Stimulated activated CD8-positive, alpha-beta memory T cell treated with anti-CD3 and anti-CD28 coated beads, Interleukin-4, amount 100 ng/mL, for 4 hours (primary cell): Measurements from ENCODE around the gene YPEL4.
"Not testable (repeated sequence)": the region's sequence is repeated elsewhere in the genome, so short reads cannot be mapped to it uniquely, and the experiment has no call there.

ENCODE experiments used
- DNase-seq, 2 donors: peaks; one replicate each; pipeline ENCODE4 v3.0.0-alpha.2; 2020; ENCODE audit warnings: low read depth in 2 of 2, low spot score in 1 of 2

The YPEL4 gene, protein sequence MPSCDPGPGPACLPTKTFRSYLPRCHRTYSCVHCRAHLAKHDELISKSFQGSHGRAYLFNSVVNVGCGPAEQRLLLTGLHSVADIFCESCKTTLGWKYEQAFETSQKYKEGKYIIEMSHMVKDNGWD

DNA sequence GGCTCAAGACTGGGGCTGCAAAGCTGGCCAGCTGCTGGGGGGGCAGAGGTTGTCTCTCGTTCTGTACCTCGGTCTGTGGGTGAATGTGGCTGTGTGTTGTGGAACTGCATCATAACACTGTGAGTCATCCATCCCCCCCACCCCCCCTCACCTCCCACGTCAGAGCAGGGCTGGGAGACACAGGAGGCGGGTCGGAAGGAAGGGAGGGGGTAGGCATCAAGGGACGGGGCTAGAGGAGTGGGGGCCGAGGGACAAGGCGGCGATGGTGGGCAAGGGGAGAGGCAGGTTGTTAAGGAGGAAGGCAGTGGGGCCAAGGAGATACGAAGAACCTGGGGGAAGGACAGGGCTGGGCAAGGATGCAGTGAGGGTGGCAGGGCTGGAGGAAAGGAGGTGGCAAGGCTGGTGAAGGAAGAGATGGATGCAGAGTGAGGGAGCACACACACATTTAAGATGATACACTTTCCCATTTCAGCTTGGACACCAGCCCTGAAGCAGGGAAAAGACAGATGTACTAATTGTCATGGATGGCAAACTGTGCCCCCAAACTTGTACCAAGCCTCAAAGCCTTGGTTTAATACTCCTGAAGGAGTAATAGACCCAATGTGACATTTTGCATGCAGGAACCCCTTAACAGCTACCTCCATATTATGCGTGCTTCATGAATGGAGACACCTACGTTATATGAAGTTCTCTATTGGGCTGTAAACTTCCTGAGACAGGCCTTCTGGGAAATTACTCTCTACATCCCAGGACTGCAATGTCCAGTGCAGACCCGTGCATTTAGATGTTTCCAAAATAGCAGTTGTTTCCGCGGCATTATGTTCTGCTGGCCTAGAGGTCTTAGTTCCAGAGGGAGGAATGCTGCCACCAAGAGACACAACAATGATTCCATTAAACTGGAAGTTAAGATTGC, at the start of gene YPEL4:
Gene YPEL4, minus strand, starts transcription at position 87 of the 913 bp plus-strand sequence. CDS start 2,805 bp downstream, outside the sequence.
- peak; percentile 33 to 51 for DNase-seq

DNA sequence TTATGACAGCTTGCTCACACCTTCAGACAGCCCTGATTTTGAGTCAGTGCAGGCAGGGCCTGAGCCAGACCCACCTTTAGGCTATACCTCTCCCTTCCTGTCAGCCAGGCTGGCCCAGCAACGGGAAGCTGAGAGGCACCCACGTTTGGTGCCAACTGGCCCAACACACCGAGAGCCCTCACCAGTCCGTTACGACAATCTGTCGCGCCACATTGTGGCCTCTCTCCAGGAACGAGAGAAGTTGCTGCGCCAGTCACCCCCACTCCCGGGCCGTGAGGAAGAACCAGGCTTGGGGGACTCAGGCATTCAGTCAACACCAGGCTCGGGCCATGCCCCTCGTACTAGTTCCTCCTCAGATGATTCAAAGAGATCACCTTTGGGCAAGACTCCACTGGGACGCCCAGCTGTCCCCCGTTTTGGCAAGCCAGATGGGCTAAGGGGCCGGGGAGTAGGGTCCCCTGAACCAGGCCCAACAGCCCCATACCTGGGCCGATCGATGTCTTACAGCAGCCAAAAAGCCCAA, 49.2 kb upstream of the YPEL4 start:
- DNase-seq: no peak

DNA sequence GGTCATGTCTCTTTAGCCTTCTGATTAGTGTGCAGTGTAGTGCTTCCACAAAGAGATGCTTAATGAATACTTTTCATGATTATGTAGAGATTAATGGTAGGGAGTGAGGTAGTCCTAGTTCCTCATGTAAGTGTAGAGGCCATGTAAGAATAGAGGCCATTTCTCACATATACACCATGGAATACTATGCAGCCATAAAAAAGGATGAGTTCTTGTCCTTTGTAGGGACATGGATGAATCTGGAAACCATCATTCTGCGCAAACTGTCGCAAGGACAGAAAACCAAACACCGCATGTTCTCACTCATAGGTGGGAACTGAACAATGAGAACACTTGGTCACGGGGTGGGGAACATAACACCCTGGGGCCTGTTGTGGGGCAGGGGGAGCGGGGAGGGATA, 40.8 kb upstream of the YPEL4 start:
- not testable (repeated sequence) for DNase-seq

DNA sequence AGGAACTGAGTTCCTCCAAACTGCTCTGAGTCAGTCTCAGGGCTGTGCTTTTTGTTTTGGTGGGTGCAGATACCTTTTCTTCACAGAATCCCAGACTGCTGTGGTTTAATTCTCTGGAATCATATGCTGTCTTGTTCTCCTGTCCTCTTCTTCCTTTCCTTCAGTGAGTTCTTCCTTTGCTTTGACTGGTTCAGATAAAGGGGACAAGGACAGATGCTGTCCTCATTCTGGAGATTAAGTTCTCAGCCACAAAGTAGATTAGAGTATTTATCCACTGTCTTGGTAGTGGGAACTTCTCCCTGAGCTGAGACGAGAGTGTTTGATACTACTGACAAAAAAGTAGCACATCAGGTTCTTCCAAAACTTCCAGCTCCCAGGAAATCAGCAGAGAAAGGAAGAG, 31.5 kb upstream of the YPEL4 start:
- DNase-seq: no peak

DNA sequence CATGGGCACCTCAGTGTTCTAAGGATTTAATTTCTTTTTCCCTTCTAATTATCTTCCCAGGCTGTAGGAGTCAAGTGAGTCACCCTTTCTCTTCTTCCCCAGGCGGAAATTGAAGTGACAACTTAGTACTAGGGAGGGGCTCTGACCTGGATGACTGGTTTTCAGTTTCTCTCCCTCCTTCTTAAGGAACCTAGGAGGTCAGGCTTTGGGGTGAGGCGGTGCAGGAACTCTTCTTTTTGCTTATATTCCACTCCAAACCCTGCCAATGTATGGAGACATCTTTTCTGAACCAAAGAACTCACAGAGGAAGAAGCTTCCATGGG, 30.8 kb upstream of the YPEL4 start:
- DNase-seq: no peak

DNA sequence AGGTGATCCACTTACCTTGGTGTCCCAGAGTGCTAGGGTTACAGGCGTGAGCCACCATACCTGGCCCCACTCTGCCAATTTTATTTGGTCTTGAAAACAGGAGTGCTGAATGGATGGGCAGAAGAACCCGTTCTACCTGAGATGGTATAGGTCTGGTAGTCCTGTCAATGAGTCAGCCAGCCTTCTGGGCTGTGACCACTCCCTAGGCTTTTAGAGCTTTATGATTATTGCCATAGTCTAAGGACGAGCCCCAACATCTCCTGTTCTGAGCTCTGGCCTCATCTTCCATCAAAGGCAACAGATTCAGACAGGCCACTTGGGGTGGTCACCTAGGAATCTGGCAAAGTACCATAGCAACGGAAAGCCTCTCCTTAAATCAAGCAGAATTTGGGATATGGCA, 29.7 kb upstream of the YPEL4 start:
- DNase-seq: no peak

DNA sequence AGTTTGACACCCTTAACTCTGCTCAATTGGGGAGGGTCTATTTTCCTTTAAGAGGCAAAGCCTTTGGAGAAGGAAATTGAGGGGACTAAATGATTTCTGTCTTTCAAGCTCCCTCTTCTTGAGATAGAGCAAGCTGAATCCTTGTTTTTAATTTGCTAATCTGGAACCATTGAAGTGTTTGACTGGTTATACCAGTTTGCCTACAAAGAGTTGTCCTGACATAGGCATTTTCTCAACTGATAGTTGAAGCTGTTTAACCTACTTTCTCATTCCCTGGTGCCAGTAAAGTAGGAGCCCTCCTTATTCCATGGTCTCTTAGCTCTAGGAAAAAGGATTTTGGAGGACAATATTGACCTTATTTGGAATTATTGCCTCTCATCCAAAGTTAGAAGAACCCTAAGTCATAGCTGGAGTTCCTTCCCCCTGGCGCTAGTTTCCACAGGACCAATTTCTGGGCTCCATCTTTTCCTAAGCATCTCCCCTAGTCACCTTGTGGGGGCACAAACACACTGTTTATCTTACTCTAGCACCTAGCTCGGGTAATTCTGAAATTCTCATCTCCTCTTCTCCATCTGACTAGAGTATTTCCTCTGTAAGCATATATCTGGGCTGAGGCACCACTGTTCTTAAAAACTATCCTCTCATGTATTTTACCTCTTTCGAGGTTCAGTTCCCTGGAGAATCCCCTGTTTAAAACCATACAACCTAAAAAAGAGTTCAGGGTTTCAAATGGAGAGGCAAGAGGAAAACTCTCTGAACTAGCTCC, 25.6 kb upstream of the YPEL4 start:
- DNase-seq: no peak

DNA sequence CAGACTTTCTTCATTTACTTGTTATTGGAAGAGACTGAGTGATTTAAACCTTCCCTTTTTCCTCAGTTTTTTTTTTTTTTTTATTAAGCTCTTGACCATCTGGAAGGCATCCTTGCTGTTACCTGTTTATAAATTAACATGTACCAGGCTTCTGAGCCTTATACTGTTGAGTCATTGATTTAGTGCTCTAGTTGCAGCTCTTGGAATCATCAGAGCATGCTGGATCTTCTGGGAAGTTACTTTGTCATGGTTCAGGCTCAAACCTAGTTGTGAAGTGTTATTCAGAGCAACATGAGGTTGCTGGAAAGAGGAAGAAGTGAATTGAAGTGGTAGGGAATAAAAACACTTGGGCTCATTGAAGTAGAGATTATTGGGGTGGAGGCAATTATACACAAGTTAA, 24.5 kb upstream of the YPEL4 start:
- no peak for DNase-seq

DNA sequence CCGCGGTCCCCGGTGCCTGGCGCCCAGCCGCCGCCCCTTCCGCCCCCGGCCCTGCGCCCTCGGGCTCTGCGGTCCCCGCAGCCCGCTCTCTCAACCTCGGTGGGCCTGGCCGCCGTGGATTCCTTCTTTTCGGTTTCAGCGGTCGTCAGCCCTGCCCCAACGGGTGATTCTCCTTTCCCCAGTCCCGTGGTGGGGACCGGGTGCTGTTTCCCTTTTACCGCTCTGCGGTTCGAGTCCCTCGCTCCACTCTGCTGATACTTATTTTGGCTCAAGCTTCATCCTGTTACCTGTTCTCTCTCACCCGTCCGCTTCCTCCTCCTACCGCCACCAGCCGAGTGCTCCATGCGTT, 18.7 kb upstream of the YPEL4 start:
- peak in 1 of 2 donors; percentile 13 for DNase-seq

DNA sequence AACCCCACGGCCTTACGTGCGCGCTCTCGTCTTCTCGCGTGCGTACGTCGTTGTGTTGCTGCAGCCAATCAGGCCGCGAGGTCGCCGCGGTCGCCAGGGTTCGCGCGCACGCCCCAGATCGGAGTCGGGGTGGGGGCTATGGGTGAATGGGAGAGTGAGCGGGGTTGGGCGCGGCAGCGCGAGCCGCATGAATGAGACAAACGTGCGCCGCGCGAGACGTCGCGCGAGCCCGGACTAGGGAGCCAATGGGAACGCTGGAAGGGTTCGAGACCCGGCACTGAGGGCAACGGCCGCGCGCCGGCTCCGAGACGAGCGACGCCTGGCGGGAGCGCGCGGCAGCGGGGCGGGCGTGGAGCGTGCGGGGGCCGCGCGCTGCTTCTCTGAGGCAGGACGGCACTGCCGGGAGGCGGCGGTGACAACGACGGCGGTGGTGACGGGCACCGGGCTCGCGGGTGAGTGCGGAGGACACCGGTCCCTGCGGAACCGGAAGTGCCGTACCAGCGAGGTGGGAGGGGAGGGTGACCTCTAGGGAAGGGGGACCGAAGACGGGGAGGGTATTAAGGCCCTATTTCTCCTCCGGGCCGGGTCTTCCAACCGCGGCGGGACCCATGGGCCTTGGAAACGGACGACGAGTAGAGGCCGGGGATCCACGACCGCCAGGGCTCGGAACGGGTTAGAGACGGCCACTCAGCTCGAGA, 18.2 kb upstream of the YPEL4 start, which contains the start of gene ZDHHC5:
Gene ZDHHC5, plus strand, starts transcription at position 379 of the 698 bp plus-strand sequence. CDS start 4,977 bp downstream, outside the sequence.
- DNase-seq: peak; percentile 97 to 100

DNA sequence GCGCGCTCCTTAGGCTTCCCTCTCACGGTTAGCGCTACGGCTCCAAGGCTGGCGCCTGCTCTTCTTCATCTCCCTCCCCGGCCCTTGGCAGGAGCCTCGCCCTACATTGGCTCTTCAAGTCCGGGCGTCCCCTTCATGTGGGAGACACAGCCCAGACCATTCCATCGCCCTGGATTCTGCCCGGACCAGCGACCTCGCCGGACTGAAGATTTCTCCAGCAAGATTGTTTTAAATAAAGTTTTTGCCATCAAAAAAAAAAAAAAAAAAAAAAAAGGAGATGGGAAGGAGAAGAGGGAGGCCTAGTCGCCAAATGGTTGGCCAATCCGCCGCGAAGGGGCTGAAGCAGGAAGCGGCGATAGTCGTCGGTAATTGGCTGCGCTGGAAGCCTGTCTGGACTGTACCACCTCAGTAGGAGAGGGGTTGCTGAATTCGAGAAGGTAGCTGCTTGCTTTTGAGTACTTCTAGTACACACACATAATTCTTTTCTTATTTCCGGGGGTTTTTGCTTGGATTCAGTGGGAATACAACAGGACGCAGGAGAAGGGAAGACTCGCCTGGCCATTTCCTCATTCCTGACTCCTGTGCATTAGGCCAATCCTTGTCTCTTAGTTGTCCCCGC, 17.5 kb upstream of the YPEL4 start:
- DNase-seq: peak; percentile 86 to 89

DNA sequence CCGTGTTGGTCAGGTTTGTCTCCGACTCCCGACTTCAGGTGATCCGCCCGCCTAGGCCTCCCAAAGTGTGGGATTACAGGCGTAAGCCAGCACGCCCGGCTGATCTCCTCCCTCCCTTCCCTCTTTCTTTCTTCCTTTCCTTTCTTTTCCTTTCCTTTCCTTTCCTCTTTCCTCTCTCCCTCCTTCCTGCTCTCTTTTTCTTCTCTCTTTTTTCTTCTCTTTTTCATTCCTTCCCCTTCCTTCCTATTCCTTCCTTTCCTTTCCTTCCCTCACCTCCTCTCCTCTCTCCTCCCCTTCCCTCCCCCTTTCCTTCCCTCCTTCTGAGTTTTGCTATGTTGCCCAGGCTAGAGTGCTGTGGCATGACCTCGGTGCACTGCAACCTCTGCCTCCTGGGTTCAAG, 14.3 kb upstream of the YPEL4 start:
- no peak for DNase-seq

DNA sequence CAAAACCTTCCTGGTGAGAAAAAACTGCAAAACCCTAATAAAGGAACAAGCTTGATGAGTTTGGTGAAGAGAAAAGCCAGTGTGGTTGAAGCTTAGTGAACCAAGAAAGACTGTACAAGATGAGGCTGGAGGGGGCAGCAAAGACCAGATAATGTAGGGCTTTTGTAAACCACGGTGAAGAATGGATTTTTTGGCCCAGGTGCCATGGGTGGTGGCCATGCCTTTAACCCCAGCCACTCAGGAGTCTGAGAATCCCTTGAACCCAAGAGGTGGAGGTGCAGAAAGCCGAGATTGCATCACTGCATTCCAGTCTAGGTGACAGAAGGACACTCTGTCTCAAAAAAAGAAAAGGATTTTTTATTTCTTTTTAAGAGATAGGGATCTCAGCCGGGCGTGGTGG, 13.2 kb upstream of the YPEL4 start:
- no peak for DNase-seq

DNA sequence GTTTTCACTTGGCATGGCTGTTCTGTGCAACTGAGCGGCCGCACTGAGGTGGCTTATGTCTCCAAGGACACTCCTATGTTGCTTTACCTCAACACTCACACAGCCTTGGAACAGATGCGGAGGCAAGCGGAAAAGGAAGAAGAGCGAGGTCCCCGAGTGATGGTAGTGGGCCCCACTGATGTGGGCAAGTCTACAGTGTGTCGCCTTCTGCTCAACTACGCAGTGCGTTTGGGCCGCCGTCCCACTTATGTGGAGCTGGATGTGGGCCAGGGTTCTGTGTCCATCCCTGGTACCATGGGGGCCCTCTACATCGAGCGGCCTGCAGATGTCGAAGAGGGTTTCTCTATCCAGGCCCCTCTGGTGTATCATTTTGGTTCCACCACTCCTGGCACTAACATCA, 10.0 kb upstream of the YPEL4 start:
- no peak for DNase-seq

DNA sequence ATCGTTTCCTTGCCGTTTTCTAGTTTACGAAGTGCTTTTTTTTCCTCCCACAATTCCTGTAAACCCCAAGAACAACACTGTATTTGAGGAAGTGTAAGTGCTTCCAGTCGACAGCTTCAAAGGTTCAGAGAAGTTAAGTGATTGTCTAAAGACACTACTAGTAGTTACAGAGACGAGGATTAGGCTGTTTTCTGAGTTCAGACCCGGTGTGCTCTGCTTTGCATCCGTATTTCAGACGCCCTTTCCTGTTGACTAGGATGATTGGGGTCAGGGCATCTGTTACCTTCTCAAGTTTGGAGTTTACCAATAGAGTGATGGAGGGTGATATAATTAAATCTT, 8.3 kb upstream of the YPEL4 start:
- no peak for DNase-seq

DNA sequence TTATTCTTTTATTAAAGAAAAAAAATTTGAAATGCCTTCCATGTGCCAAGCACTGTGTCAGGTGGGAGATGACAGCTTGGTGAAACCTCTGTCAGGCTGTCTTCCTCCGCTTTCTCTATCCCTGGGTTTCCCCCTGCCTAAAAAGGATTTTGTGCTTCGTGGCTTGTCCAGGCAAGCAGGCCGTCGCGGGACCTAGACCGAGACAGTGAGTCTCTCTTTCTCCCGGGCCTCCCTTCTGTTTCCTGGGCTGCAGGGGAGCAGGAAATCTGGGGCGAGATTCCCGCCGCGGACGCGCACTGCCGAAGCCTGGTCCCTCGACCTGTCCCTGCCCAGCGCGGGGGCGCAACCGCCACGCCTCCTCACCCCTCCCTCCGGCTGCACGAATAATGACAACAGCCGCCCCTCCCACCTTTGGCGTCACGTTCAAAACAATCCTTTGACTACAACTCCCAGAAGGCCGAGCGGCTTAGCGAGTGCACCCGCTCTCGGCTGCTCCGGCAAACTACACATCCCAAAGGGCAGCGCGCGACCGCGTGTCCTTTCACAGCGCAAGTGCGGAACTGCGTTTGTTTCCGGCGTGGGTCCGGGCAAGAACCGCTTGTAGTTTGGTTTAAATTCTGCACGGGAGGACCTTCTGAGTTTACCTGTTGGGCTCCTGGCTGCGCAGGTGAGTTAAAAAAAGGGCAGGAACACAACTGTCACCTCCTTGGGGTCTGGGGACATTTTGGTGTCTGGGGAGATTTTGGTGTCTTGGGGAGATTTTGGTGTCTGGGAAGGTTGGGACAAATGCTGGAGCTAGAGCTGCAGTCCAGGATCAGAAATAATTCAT, 7.7 kb upstream of the YPEL4 start, which contains the start of gene CLP1:
Gene CLP1, plus strand, starts transcription at position 569 of the 829 bp plus-strand sequence. CDS start 1,715 bp downstream, outside the sequence.
- peak; percentile 98 to 99 for DNase-seq

DNA sequence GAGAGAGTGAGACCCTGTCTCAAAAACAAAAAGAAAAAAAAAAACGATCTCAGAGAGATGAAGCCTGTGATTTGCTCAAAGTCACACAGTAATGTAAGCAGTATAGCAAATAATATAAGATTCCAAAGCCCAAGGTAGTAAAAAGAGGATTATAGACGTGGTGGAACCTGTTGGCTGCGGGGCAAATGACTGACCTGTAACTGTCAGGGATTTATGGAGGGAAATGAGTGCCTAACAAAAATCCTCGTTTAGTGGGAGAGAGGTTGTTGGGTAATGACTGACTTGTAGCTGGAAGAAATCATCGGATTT, 7.1 kb upstream of the YPEL4 start:
- no peak for DNase-seq

DNA sequence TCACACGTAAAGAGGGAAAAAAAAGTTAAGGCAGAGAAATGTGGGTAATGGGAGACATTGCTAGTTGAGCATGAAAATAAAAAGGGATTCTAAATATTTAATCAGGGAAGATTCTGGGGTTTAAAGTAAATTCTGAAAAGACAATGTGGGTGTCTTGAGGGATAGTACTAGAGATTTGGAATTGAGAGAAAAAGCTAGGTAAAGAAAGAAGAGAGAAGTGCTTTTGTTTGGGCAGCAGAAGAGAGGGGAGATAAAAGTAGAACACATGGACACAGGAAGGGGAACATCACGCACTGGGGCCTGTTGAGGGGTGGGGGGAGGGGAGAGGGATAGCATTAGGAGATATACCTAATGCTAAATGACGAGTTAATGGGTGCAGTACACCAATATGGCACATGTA, 3.5 kb upstream of the YPEL4 start:
- DNase-seq: no peak

DNA sequence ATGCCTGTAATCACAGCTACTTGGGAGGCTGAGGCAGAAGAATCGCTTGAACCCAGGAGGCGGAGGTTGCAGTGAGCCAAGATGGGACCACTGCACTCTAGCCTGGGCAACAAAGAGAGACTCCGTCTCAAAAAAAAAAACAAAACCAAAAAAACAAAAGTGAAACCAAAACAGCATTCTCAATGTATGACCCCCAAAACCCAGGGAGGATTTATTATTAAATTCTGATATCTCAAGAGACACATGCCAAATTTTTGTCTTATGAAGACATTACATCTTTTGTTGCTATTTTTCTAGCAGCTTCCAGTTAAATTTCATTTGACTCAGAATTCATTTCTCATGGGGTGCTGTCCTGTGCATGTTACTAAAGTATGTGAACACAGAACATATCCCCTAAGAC, 3.0 kb upstream of the YPEL4 start:
- DNase-seq: no peak

DNA sequence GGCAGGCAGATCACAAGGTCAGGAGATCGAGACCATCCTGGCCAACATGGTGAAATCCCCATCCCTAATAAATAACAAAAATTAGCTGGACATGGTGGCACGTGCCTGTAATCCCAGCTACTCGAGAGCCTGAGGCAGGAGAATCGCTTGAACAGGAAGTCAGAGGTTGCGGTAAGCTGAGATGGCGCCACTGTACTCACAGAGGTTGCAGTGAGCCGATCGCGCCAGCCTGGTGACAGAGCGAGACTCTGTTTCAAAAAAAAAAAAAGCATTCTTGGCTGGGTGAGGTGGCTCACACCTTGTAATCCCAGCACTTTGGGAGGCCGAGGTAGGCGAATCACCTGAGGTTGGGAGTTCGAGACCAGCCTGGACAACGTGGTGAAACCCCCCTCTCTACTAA, 2.5 kb upstream of the YPEL4 start:
- DNase-seq: not testable (repeated sequence)
